MM.1S (cell line): Measurements from ENCODE around the gene ACOXL.
A peak's percentile ranks its signal among the peaks of the same experiment; 100 is the strongest.

Experiments
- DNase-seq: peaks from one replicate; pipeline ENCODE4 v3.0.0-alpha.2; 2015
- H2AFZ ChIP-seq: fragments of 300-600 bp; sonication (generic); 2 replicates; pipeline ENCODE4 v1.6.0; 2016; ENCODE audit warnings: antibody characterized with exemption, low read length
- H3F3A ChIP-seq: fragments of 300-600 bp; sonication (generic); 2 replicates; pipeline ENCODE4 v1.6.1; 2016; ENCODE audit warnings: mild to moderate bottlenecking, antibody characterized with exemption, low read length, moderate library complexity, mixed read lengths; ENCODE audit not compliant: insufficient read depth
- H3K27ac ChIP-seq: fragments of 300-600 bp; sonication (generic); 2 replicates; pipeline ENCODE4 v1.5.1; 2016; ENCODE audit warnings: mild to moderate bottlenecking, low read length
- H3K27me3 ChIP-seq: fragments of 300-600 bp; sonication (generic); replicated peaks from 2 replicates; pipeline ENCODE4 v1.6.0; 2016; ENCODE audit warnings: low read length; ENCODE audit not compliant: insufficient read depth
- H3K36me3 ChIP-seq: fragments of 300-600 bp; sonication (generic); replicated peaks from 2 replicates; pipeline ENCODE4 v1.6.1; 2016; ENCODE audit warnings: mild to moderate bottlenecking, low read length, mixed read lengths; ENCODE audit not compliant: insufficient read depth
- H3K4me1 ChIP-seq: fragments of 300-600 bp; sonication (generic); 2 replicates; pipeline ENCODE4 v1.6.1; 2016; ENCODE audit warnings: low read length, mixed read lengths
- H3K4me2 ChIP-seq: fragments of 300-600 bp; sonication (generic); 2 replicates; pipeline ENCODE4 v1.6.0; 2016; ENCODE audit warnings: low read depth, low read length
- H3K4me3 ChIP-seq: fragments of 300-600 bp; sonication (generic); 2 replicates; pipeline ENCODE4 v1.5.1; 2016; ENCODE audit warnings: low read length, mixed read lengths
- H3K79me2 ChIP-seq: fragments of 300-600 bp; sonication (generic); 2 replicates; pipeline ENCODE4 v1.6.1; 2016; ENCODE audit warnings: mixed run types, low read length, mixed read lengths
- H3K9ac ChIP-seq: fragments of 300-600 bp; sonication (generic); 2 replicates; pipeline ENCODE4 v1.6.1; 2016; ENCODE audit warnings: low read length, mixed read lengths
- H3K9me2 ChIP-seq: fragments of 300-600 bp; sonication (generic); replicated peaks from 2 replicates; pipeline ENCODE4 v1.6.1; 2016; ENCODE audit warnings: mild to moderate bottlenecking, low read length, mixed read lengths; ENCODE audit not compliant: insufficient read depth
- H3K9me3 ChIP-seq: fragments of 300-600 bp; sonication (generic); replicated peaks from 2 replicates; pipeline ENCODE4 v1.6.1; 2016; ENCODE audit warnings: mild to moderate bottlenecking, low read length, mixed read lengths; ENCODE audit not compliant: insufficient read depth
- H4K20me1 ChIP-seq: fragments of 300-600 bp; sonication (generic); 2 replicates; pipeline ENCODE4 v1.6.1; 2016; ENCODE audit warnings: mild to moderate bottlenecking, low read length, moderate library complexity, mixed read lengths; ENCODE audit not compliant: insufficient read depth
- CTCF ChIP-seq: fragments of 300-600 bp; sonication (generic); IDR thresholded peaks from 2 replicates; pipeline ENCODE4 v1.5.1; 2016; ENCODE audit warnings: antibody characterized with exemption, low read length, mixed read lengths
- EZH2 ChIP-seq: fragments of 300-600 bp; sonication (generic); optimal IDR thresholded peaks from 2 replicates; pipeline ENCODE3; 2017; ENCODE audit warnings: low read depth, mild to moderate bottlenecking, antibody characterized with exemption, low read length, mixed read lengths
- EZH2phosphoT487 ChIP-seq: fragments of 300-600 bp; sonication (generic); IDR thresholded peaks from 2 replicates; pipeline ENCODE4 v1.6.1; 2018; ENCODE audit warnings: antibody characterized with exemption, low read length

The ACOXL gene

GRCh38 chr2:110744429-110744828 lies 12.1 kb downstream of the ACOXL start:
- Histone ChIP-seq H3K4me2 (peak overlapping the region; percentile 6; the same call in 1 of the 2 replicates), H3K9ac (no peak overlapping the region), H3K9me2 (no peaks in the 10 kb centered on the region), H3F3A (peaks cover 34% of the 10 kb centered on the region), H3K27ac (peak overlapping the region; percentile 99), H3K27me3 (no peaks in the 10 kb centered on the region), H3K36me3 (no peaks in the 10 kb centered on the region), H3K4me1 (peaks cover 59% of the 10 kb centered on the region), H4K20me1 (no peaks in the 10 kb centered on the region), H2AFZ (no peak overlapping the region), H3K4me3 (no peak overlapping the region), H3K9me3 (no peaks in the 10 kb centered on the region), H3K79me2 (peaks cover 74% of the 10 kb centered on the region)
- TF ChIP-seq CTCF: no peak
- TF ChIP-seq EZH2phosphoT487: no peak
- no peak for TF ChIP-seq EZH2
- no peak for DNase-seq

GRCh38 chr2:110745048-110745447 lies 12.7 kb downstream of the ACOXL start:
- peak; percentile 44 for DNase-seq
- Histone ChIP-seq H3K36me3 (no peaks in the 10 kb centered on the region), H2AFZ (no peak overlapping the region), H3K4me3 (no peak overlapping the region), H3K4me2 (0 out of 2 replicates have a peak overlapping the region, but pooled peaks have one; percentile 6), H3K9me3 (no peaks in the 10 kb centered on the region), H3K27ac (peak overlapping the region; percentile 99), H3K4me1 (peaks cover 66% of the 10 kb centered on the region), H3K9ac (no peak overlapping the region), H3K27me3 (no peaks in the 10 kb centered on the region), H4K20me1 (no peaks in the 10 kb centered on the region), H3F3A (peaks cover 40% of the 10 kb centered on the region), H3K79me2 (peaks cover 74% of the 10 kb centered on the region), H3K9me2 (no peaks in the 10 kb centered on the region)
- TF ChIP-seq EZH2: no peak
- TF ChIP-seq CTCF: no peak
- no peak for TF ChIP-seq EZH2phosphoT487

- no peaks in the 10 kb centered on the region for H4K20me1 ChIP-seq
- TF ChIP-seq EZH2phosphoT487: no peak
- no peak for TF ChIP-seq CTCF
- no peak for TF ChIP-seq EZH2
- peaks cover 66% of the 10 kb centered on the region for H3K79me2 ChIP-seq
- peaks cover 68% of the 10 kb centered on the region for H3K4me1 ChIP-seq
- no peaks in the 10 kb centered on the region for H3K9me2 ChIP-seq
- peaks cover 40% of the 10 kb centered on the region for H3F3A ChIP-seq
- peak overlapping the region; percentile 14 for H2AFZ ChIP-seq
- DNase-seq: peak; percentile 36
- peak overlapping the region; percentile 35; the same call in 1 of the 2 replicates for H3K4me3 ChIP-seq
- H3K4me2 ChIP-seq: peak overlapping the region; percentile 77
- H3K9ac ChIP-seq: peak overlapping the region; percentile 87
- peak overlapping the region; percentile 99 for H3K27ac ChIP-seq
- no peaks in the 10 kb centered on the region for H3K36me3 ChIP-seq
- no peaks in the 10 kb centered on the region for H3K27me3 ChIP-seq
- no peaks in the 10 kb centered on the region for H3K9me3 ChIP-seq
Observed at GRCh38 chr2:110746586-110747521, 14.5 kb downstream of the ACOXL start.
